ENCODE data around the gene MAPK11.

The MAPK11 gene

DNA sequence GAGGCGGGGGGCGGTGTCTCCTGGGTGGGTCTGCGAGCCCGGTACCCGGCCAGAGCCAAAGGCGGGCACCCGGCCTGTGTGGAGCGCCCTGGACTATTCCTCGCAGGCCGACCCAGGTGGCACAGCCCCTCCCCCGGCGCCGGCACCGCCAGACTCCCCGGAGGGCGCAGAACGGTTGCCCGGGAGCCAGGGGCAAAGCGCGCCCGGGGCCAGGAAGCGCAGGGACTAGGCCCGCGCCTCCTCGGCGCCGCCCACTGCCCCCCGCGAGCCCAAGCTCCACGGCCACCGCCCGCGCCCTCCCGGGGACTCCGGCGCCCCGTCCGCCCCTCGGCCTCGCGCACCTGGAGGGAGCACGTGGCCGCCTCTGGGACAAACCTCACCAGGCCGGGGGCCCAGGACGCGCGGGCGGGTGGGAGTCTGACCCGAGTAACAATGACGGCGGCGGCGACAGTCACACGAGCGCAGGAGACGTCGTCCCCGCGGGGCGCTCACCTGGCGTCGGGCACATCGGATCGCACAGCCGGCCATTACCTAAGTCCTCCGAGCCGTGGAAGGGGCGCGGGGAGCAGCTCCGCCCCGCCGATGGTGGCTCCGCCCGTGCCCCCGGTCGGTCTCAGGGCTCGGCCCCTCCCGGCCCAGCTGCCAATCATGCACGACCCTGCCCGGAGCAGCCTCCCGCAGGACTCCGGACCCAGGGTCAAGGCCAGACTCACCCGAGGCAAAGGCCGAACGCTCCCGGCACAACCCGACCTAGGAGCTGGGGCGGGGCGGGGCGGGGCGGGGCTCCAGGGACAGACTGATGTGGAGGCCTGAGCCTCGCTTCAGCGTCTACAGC is 29.8 kb upstream of the MAPK11 start:
- TF ChIP-seq, protein P1, sequence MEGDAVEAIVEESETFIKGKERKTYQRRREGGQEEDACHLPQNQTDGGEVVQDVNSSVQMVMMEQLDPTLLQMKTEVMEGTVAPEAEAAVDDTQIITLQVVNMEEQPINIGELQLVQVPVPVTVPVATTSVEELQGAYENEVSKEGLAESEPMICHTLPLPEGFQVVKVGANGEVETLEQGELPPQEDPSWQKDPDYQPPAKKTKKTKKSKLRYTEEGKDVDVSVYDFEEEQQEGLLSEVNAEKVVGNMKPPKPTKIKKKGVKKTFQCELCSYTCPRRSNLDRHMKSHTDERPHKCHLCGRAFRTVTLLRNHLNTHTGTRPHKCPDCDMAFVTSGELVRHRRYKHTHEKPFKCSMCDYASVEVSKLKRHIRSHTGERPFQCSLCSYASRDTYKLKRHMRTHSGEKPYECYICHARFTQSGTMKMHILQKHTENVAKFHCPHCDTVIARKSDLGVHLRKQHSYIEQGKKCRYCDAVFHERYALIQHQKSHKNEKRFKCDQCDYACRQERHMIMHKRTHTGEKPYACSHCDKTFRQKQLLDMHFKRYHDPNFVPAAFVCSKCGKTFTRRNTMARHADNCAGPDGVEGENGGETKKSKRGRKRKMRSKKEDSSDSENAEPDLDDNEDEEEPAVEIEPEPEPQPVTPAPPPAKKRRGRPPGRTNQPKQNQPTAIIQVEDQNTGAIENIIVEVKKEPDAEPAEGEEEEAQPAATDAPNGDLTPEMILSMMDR (conservative IDR thresholded peaks at IDR 0.05; ENCODE audit: low read depth, low read length): no peak
- no peak for DNase-seq (ENCODE audit: low read depth)
- peak overlapping the region; percentile 14 for H3K4me3 ChIP-seq (ENCODE audit: low read depth, low read length)

DNA sequence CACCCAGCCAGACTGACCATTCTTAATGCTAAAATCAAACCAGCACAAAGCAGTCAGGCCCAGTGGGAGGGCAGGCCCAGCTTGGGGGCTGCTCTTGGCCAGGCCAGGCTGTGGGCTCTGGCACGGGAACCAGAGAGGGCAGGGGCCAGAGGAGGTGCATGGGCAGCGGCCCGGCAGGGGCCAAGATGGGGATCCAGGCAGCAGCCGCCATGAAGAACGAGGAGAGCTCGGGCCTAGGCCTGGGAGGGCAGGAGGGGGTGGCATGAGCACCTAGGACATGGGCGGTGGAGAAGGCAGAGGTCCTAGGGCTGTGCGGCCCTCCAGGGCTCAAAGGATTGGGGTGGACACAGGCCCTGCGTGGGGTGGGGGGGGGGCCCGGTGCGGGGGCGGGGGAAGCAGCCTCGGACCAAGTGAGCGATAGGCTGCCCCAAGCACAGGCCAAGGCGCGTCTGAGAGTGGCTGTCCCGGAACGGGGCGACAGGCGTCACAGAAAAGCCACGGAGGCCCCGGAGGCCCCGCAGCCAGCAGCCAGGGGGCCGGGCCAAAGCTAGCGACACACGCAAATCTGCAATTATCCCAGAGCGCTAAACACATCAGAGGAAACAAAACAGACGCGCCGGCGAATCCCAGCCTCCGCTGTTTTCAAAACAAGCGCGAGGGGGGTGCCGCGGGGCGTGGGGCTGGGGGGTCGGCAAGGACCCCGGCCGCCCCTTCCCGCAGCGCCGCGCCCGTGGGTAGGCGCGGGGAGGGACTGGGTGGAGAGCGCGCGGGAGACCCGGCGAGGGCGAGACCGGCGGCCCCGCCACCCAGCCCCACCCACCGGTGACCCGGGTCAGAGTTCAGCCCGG is 29.0 kb upstream of the MAPK11 start:
- TF ChIP-seq, protein P1 (conservative IDR thresholded peaks at IDR 0.05; ENCODE audit: low read depth, low read length): no peak
- no peak for DNase-seq (ENCODE audit: low read depth)
- no peak overlapping the region for H3K4me3 ChIP-seq (ENCODE audit: low read depth, low read length)

DNA sequence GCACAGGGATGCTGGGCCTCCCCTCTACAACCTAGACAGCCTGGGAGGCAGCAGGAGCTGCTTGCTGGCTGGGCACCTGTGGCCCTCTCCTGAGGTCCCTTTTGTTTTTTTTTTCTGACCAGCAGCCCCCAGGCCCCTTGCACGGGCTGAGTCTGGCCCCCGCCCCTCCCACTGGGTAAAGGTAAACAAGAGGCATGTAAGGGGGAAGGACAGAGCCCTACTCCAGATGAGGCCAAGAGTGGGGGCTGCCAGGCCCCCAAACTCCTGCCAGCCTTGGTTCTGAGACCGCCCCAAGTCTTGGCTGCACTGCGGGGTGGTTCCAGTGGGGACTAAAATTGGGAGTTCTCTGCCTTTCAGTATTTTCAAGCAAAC is 28.1 kb upstream of the MAPK11 start:
- H3K4me3 ChIP-seq (ENCODE audit: low read depth, low read length): no peak overlapping the region
- TF ChIP-seq, protein P1 (conservative IDR thresholded peaks at IDR 0.05; ENCODE audit: low read depth, low read length): no peak
- no peak for DNase-seq (ENCODE audit: low read depth)

DNA sequence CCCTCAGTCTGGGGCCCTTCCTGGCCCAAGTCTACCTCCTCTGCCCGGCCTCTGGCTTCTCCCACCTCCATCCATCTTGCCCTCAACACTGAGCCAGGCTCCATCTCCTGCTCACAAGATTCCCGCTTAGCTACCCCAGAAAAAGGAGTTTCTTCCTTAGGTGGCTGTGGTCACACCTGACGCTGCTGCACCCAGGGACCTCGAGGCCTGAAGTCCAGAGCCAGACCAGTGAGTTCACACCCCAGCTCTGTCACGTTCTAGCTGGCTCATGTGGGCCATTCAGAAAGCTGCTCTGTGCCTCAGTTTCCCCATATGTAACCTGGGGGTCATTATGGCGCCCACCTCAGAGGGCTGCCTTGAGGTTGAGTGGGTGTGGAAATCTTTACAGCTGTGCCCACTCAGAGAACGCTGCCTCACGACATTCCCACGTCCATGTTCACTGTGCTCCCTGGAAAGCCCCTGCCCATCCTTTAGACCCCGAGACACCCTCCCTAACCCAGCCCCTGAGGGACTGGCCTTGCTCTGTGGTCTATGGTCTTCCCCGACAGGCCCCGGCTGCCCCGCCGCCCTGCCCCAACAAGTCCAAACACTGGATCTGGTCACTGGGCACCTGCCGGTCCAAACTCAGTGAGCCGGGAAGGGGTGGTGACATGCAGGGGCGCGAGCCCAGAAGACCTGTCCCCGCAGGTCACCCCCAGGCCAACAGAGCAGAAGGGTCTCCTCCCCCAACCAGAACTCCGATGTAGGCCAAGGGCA is 27.5 kb upstream of the MAPK11 start:
- TF ChIP-seq, protein P1 (conservative IDR thresholded peaks at IDR 0.05; ENCODE audit: low read depth, low read length): no peak
- H3K4me3 ChIP-seq (ENCODE audit: low read depth, low read length): no peak overlapping the region
- DNase-seq (ENCODE audit: low read depth): no peak

DNA sequence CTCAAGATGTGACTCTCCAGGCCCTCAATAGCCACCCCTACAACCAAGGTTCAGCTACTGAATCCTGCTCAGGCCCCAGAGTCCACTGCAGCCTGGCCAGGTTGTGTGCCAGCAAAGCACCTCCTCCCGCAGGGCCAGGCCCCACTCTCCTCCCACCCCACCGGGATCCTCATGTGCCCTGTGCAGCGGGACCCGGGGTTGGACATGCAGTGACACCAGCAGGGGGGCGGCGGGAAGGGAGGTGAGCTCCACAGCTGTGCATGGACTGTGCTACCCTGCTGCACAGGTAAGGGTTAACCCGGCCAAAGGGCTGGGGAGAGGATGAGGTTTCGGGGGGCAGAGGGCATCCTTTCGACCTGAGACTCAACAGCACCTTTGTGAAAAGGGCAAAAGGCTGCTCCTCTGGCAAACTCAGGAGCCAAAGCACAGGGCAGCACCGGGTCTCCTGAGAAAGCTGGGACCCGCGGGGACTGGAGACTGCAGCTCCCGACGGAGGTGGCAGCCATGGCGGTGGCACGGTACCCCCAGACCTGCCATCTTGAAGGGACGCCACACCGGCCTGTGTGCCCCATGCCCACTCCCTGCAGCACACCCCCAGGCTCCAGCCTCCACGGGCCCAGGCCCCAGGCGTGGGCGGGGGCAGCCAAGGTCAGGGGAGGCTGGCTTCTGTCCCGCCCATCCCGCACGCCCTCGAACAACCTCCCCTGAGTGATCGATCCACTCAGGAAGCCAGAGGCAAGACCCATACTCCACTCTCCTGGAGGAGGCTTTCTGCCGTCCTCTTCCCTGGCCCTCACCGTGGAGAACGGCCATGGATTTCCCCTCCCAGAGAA is 26.7 kb upstream of the MAPK11 start:
- no peak overlapping the region for H3K4me3 ChIP-seq (ENCODE audit: low read depth, low read length)
- TF ChIP-seq, protein P1 (conservative IDR thresholded peaks at IDR 0.05; ENCODE audit: low read depth, low read length): no peak

DNA sequence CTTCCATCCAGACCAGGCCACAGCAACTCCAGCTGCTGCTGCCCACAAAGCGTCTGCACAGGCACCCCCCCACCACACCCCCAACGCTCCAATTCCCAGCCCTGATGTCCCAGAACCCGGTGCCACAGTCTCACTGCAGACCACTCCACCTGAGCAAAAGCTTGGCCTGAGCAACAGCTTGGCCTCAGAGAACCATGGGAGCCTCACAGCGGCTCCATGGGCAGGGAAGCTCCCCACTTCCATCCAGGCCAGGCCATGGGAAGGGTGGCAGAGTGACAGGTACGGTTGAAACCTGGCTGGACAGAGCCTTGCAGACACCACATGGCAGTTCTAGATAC is 24.1 kb upstream of the MAPK11 start:
- H3K4me3 ChIP-seq (ENCODE audit: low read depth, low read length): no peak overlapping the region
- DNase-seq (ENCODE audit: low read depth): no peak
- TF ChIP-seq, protein P1 (conservative IDR thresholded peaks at IDR 0.05; ENCODE audit: low read depth, low read length): no peak

More for the DNA sequence above, 26.7 kb upstream of the MAPK11 start:
- no peak for DNase-seq (ENCODE audit: low read depth)

Data from choroid plexus epithelial cell (primary cell).